OCI-LY1 (cell line): ENCODE data around the gene PEX1.

Experiments
- H2AFZ ChIP-seq: fragments of 200-600 bp; sonication (generic), shearing (Covaris generic); 2 replicates; pipeline ENCODE4 v1.6.0; 2014; ENCODE audit warnings: antibody characterized with exemption, mild to moderate bottlenecking, low read length
- H3F3A ChIP-seq: fragments of 200-600 bp; sonication (generic), shearing (Covaris generic); 2 replicates; pipeline ENCODE4 v1.6.0; 2014; ENCODE audit warnings: mild to moderate bottlenecking, antibody characterized with exemption, low read length, moderate library complexity; ENCODE audit not compliant: insufficient read depth
- H3K27ac ChIP-seq: fragments of 200-600 bp; sonication (generic); 2 replicates; pipeline ENCODE4 v1.5.1; 2014; ENCODE audit warnings: low read length, mixed run types, mild to moderate bottlenecking, low read depth; ENCODE audit not compliant: poor library complexity, severe bottlenecking
- H3K27me3 ChIP-seq: fragments of 200-600 bp; sonication (generic); 2 replicates; pipeline ENCODE4 v1.6.0; 2014; ENCODE audit warnings: antibody characterized with exemption, mild to moderate bottlenecking, low read length, moderate library complexity; ENCODE audit not compliant: insufficient read depth
- H3K36me3 ChIP-seq: fragments of 200-600 bp; sonication (generic); 2 replicates; pipeline ENCODE4 v1.6.1; 2014; ENCODE audit warnings: mild to moderate bottlenecking, antibody characterized with exemption, low read length, moderate library complexity, mixed read lengths; ENCODE audit not compliant: insufficient read depth
- H3K4me1 ChIP-seq: fragments of 200-600 bp; sonication (generic); 2 replicates; pipeline ENCODE4 v1.5.1; 2014; ENCODE audit warnings: mild to moderate bottlenecking, low read length, moderate library complexity; ENCODE audit not compliant: insufficient read depth, severe bottlenecking
- H3K4me2 ChIP-seq: fragments of 200-600 bp; sonication (generic), shearing (Covaris generic); 2 replicates; pipeline ENCODE4 v1.6.1; 2014; ENCODE audit warnings: low read length
- H3K4me3 ChIP-seq: fragments of 200-600 bp; sonication (generic); 2 replicates; pipeline ENCODE4 v1.5.1; 2014; ENCODE audit warnings: low read length, low read depth, mild to moderate bottlenecking, mixed read lengths; ENCODE audit not compliant: poor library complexity, severe bottlenecking
- H3K79me2 ChIP-seq: fragments of 200-600 bp; shearing (Covaris generic); 2 replicates; pipeline ENCODE4 v1.6.1; 2016; ENCODE audit warnings: mixed run types, low read length, mixed read lengths; ENCODE audit not compliant: insufficient read depth
- H3K9ac ChIP-seq: fragments of 200-600 bp; sonication (generic), shearing (Covaris generic); 2 replicates; pipeline ENCODE4 v1.6.1; 2014; ENCODE audit warnings: mild to moderate bottlenecking, low read length, mixed read lengths
- H3K9me2 ChIP-seq: fragments of 200-600 bp; sonication (generic), shearing (Covaris generic); 2 replicates; pipeline ENCODE4 v1.6.1; 2014; ENCODE audit warnings: low read depth, mild to moderate bottlenecking, low read length, mixed read lengths
- H3K9me3 ChIP-seq: fragments of 200-600 bp; shearing (Covaris generic); 2 replicates; pipeline ENCODE4 v1.6.1; 2014; ENCODE audit warnings: low read length, mixed read lengths
- H4K20me1 ChIP-seq: fragments of 200-600 bp; sonication (generic), shearing (Covaris generic); 2 replicates; pipeline ENCODE4 v1.6.0; 2016; ENCODE audit warnings: mild to moderate bottlenecking, low read length; ENCODE audit not compliant: insufficient read depth
- CTCF ChIP-seq: fragments of 200-600 bp; sonication (generic), shearing (Covaris generic); IDR thresholded peaks from 2 replicates; pipeline ENCODE4 v1.5.1; 2017; ENCODE audit warnings: mild to moderate bottlenecking, antibody characterized with exemption, low read length, moderate library complexity, mixed read lengths
- EZH2 ChIP-seq: fragments of 200-600 bp; sonication (generic), shearing (Covaris generic); IDR thresholded peaks from 2 replicates; pipeline ENCODE4 v1.8.0; 2017; ENCODE audit warnings: borderline replicate concordance, mixed run types, mild to moderate bottlenecking, antibody characterized with exemption, low read length, moderate library complexity, mixed read lengths

PEX1 gene

GRCh38 chr7:92504563-92504962 lies 23.8 kb downstream of the PEX1 start:
- H3K36me3 ChIP-seq, result peaks cover 67% of the 10 kb centered on the region
- no peaks in the 10 kb centered on the region for H3K9me2 ChIP-seq

GRCh38 chr7:92503767-92504166 lies 24.6 kb downstream of the PEX1 start:
- Histone ChIP-seq H3K9me3 (no peaks in the 10 kb centered on the region), H4K20me1 (no peaks in the 10 kb centered on the region), H3K9me2 (no peaks in the 10 kb centered on the region), H3K4me3 (no peak overlapping the region), H3K36me3 (peaks cover 70% of the 10 kb centered on the region), H3K4me1 (no peaks in the 10 kb centered on the region), H3K27me3 (no peaks in the 10 kb centered on the region), H3K9ac (no peak overlapping the region), H3K4me2 (no peak overlapping the region), H3K79me2 (no peaks in the 10 kb centered on the region), H2AFZ (no peak overlapping the region), H3K27ac (no peak overlapping the region), H3F3A (no peaks in the 10 kb centered on the region)
- TF ChIP-seq EZH2, result no peak
- no peak for TF ChIP-seq CTCF

More at GRCh38 chr7:92504563-92504962, 23.8 kb downstream of the PEX1 start:
- H3K9ac ChIP-seq, result no peak overlapping the region
- no peak overlapping the region for H3K4me2 ChIP-seq
- no peaks in the 10 kb centered on the region for H3F3A ChIP-seq
- no peak overlapping the region for H3K4me3 ChIP-seq
- no peaks in the 10 kb centered on the region for H3K79me2 ChIP-seq
- TF ChIP-seq CTCF (no peak), EZH2 (no peak)
- H3K27me3 ChIP-seq, result no peaks in the 10 kb centered on the region
- H3K4me1 ChIP-seq, result no peaks in the 10 kb centered on the region
- no peak overlapping the region for H2AFZ ChIP-seq
- H3K9me3 ChIP-seq, result no peaks in the 10 kb centered on the region
- H4K20me1 ChIP-seq, result no peaks in the 10 kb centered on the region
- H3K27ac ChIP-seq, result no peak overlapping the region

- no peaks in the 10 kb centered on the region for H3K79me2 ChIP-seq
- no peak overlapping the region for H3K4me3 ChIP-seq
- no peaks in the 10 kb centered on the region for H3K9me3 ChIP-seq
- peaks cover 64% of the 10 kb centered on the region for H3K36me3 ChIP-seq
- H4K20me1 ChIP-seq, result no peaks in the 10 kb centered on the region
- H3K27ac ChIP-seq, result no peak overlapping the region
- TF ChIP-seq CTCF (no peak), EZH2 (no peak)
- H3K4me2 ChIP-seq, result no peak overlapping the region
- no peak overlapping the region for H3K9ac ChIP-seq
- no peaks in the 10 kb centered on the region for H3F3A ChIP-seq
- H3K27me3 ChIP-seq, result no peaks in the 10 kb centered on the region
- no peaks in the 10 kb centered on the region for H3K4me1 ChIP-seq
- H3K9me2 ChIP-seq, result no peaks in the 10 kb centered on the region
- H2AFZ ChIP-seq, result no peak overlapping the region
These were observed 29.8 kb downstream of the PEX1 start for GRCh38 chr7:92498557-92498956.
